HepG2 (cell line): ENCODE measurements around the gene CACTIN. TPM values are rescaled to one million over a fixed set of nuclear protein-coding genes. Genes with fewer than 3 reads are reported as not detected.
A peak's percentile ranks its signal among the peaks of the same experiment; 100 is the strongest.

ENCODE experiments used
- ATAC-seq: fragments of 200-7000 bp; cut with Tn5 transposase; 3 replicates; pipeline ENCODE4 v1.9.1; 2020; ENCODE audit warnings: mild to moderate bottlenecking, moderate library complexity
- BruUV-seq: library from RNA; stranded (reverse); fragments of 400-500 nt; replicated peaks from 2 replicates; lab custom pipeline; 2021; lab: Mats Ljungman, UMichigan
- CTCF ChIA-PET: fragments of 300-600 bp; formaldehyde crosslinking; extraction: SDS; loops from one replicate; lab custom pipeline; 2021; ENCODE audit warnings: low total read pairs, inconsistent platforms, low intra/inter-chr PET ratio; lab: Yijun Ruan, JAX
- POLR2A ChIA-PET: fragments of 350-600 bp; sonication (Branson Sonifier 250); formaldehyde crosslinking; loops from one replicate; lab custom pipeline; 2020; ENCODE audit warnings: antibody characterized with exemption, inconsistent platforms; lab: Yijun Ruan, JAX
- DNase-seq: peaks from one replicate; pipeline ENCODE4 v3.0.0-alpha.2; 2015; ENCODE audit warnings: low spot score
- FAIRE-seq: peaks from 3 replicates; lab custom pipeline; 2011; peaks lifted over from hg19 to GRCh38; lab: Jason Lieb, UNC
- H2AFZ ChIP-seq: one replicate; pipeline ENCODE4 v1.6.1; 2011; ENCODE audit warnings: low read length, inconsistent platforms
- H3K27ac ChIP-seq: fragments of 300-600 bp; 3 replicates; pipeline ENCODE4 v1.8.0; 2011; ENCODE audit warnings: mixed run types, mild to moderate bottlenecking, mixed read lengths, low read length, inconsistent platforms; ENCODE audit not compliant: insufficient read depth; ENCODE audit errors: extremely low read length
- H3K27me3 ChIP-seq, 2 experiments: fragments of 200-600 bp in 1 of 2; 2 replicates in 1 of 2; 3 replicates in 1 of 2; pipeline versions ENCODE4 v1.6.0 to v1.8.0; 2011; ENCODE audit warnings: low read length in 2 of 2, mild to moderate bottlenecking in 2 of 2, moderate library complexity in 2 of 2, inconsistent platforms in 1 of 2; ENCODE audit not compliant: insufficient read depth in 2 of 2, control insufficient read depth in 1 of 2
- H3K36me3 ChIP-seq, 2 experiments: fragments of 200-600 bp in 1 of 2; replicated peaks in 1 of 2; 2 replicates in 1 of 2; 3 replicates in 1 of 2; pipeline versions ENCODE4 v1.5.1 to v1.8.0; 2011; ENCODE audit warnings: low read length in 2 of 2, inconsistent platforms in 1 of 2; ENCODE audit not compliant: insufficient read depth in 2 of 2, control insufficient read depth in 1 of 2
- H3K4me1 ChIP-seq: 2 replicates; pipeline ENCODE4 v1.5.1; 2012; ENCODE audit warnings: low read length, inconsistent platforms; ENCODE audit not compliant: insufficient read depth
- H3K4me2 ChIP-seq: 2 replicates; pipeline ENCODE4 v1.6.0; 2011; ENCODE audit warnings: low read depth, low read length, inconsistent platforms
- H3K4me3 ChIP-seq, 3 experiments: fragments of 200-600 bp in 1 of 3; sonication (generic), shearing (Covaris generic) in 1 of 3; replicated peaks in 1 of 3; 2 replicates each; pipeline ENCODE4 v1.5.1; 2011 to 2016; ENCODE audit warnings: low read length in 3 of 3, inconsistent platforms in 2 of 3, low read depth in 2 of 3, mild to moderate bottlenecking in 2 of 3, control low read depth in 1 of 3, mixed read lengths in 1 of 3; ENCODE audit not compliant: insufficient read depth in 1 of 3
- H3K79me2 ChIP-seq: one replicate; pipeline ENCODE4 v1.6.1; 2011; ENCODE audit warnings: low read length, inconsistent platforms; ENCODE audit not compliant: insufficient read depth
- H3K9ac ChIP-seq: 2 replicates; pipeline ENCODE4 v1.6.0; 2011; ENCODE audit warnings: mild to moderate bottlenecking, low read depth, low read length, inconsistent platforms; ENCODE audit not compliant: insufficient read depth
- H3K9me3 ChIP-seq: 2 replicates; pipeline ENCODE4 v1.5.1; 2012; ENCODE audit warnings: mild to moderate bottlenecking, low read length
- H4K20me1 ChIP-seq: 2 replicates; pipeline ENCODE4 v1.6.0; 2011; ENCODE audit warnings: inconsistent platforms, mild to moderate bottlenecking, low read length, moderate library complexity; ENCODE audit not compliant: insufficient read depth
- HOXA9 ChIP-seq: sonication (generic); formaldehyde crosslinking; IDR thresholded peaks from 2 replicates; pipeline ENCODE4 v1.8.1; 2022; ENCODE audit warnings: missing genetic modification reagents, mild to moderate bottlenecking, moderate library complexity, borderline replicate concordance
- NFIC ChIP-seq: IDR thresholded peaks from 2 replicates; pipeline ENCODE4 v1.6.1; 2012; ENCODE audit warnings: mild to moderate bottlenecking, low read length, inconsistent platforms
- RXRA ChIP-seq: sonication (generic); formaldehyde crosslinking; IDR thresholded peaks from 2 replicates; pipeline ENCODE4 v1.5.1; 2020; ENCODE audit warnings: missing genetic modification reagents
- SRSF1 ChIP-seq: fragments of 200-400 bp; formaldehyde crosslinking; optimal IDR thresholded peaks from 2 replicates; pipeline ENCODE3; 2017; ENCODE audit warnings: mild to moderate bottlenecking, low read depth, low read length, moderate library complexity
- ZFY ChIP-seq: sonication (generic); formaldehyde crosslinking; IDR thresholded peaks from 2 replicates; pipeline ENCODE4 v1.4.0; 2020; ENCODE audit warnings: missing genetic modification reagents
- ZNF121 ChIP-seq: sonication (generic); formaldehyde crosslinking; IDR thresholded peaks from 2 replicates; pipeline ENCODE4 v1.5.0; 2020; ENCODE audit warnings: mild to moderate bottlenecking, missing genetic modification reagents
- ZNF335 ChIP-seq: sonication (generic); formaldehyde crosslinking; IDR thresholded peaks from 2 replicates; pipeline ENCODE4 v1.4.0; 2020; ENCODE audit warnings: missing genetic modification reagents
- ZNF564 ChIP-seq: sonication (generic); formaldehyde crosslinking; IDR thresholded peaks from 2 replicates; pipeline ENCODE4 v1.8.1; 2023; ENCODE audit warnings: mild to moderate bottlenecking, missing genetic modification reagents
- ZNF567 ChIP-seq: sonication (generic); formaldehyde crosslinking; IDR thresholded peaks from 2 replicates; pipeline ENCODE4 v1.8.1; 2023; ENCODE audit warnings: mild to moderate bottlenecking, missing genetic modification reagents, borderline replicate concordance
- ZNF614 ChIP-seq: IDR thresholded peaks from 2 replicates; pipeline ENCODE4 v1.6.1; 2018; ENCODE audit warnings: missing biosample characterization, missing genetic modification reagents, inconsistent platforms, borderline replicate concordance
- ZNF776 ChIP-seq: sonication (generic); formaldehyde crosslinking; IDR thresholded peaks from 2 replicates; pipeline ENCODE4 v1.4.0; 2020; ENCODE audit warnings: mild to moderate bottlenecking, missing genetic modification reagents
- ZSCAN21 ChIP-seq: sonication (generic); formaldehyde crosslinking; IDR thresholded peaks from 2 replicates; pipeline ENCODE4 v1.8.0; 2022; ENCODE audit warnings: mild to moderate bottlenecking, missing genetic modification reagents, moderate library complexity, borderline replicate concordance
- ZSCAN30 ChIP-seq: sonication (generic); formaldehyde crosslinking; IDR thresholded peaks from 2 replicates; pipeline ENCODE4 v1.5.0; 2020; ENCODE audit warnings: mild to moderate bottlenecking, missing genetic modification reagents
- whole genome bisulfite sequencing: methylation state at CpG from one replicate; pipeline ENCODE4 v1.1.6; 2017; ENCODE audit warnings: low lambda C conversion rate; 5-methylcytosine and 5-hydroxymethylcytosine counted together
- in situ Hi-C: cut with HindIII; loops from 2 replicates; pipeline ENCODE4 v1.10.0; 2017; ENCODE audit warnings: low pct_unique_long_range_greater_than_20kb; ENCODE audit not compliant: extremely low pct_ligation_motif_present
- intact Hi-C: fragments of 100-400 bp; cut with micrococcal nuclease; formaldehyde crosslinking; loops from one replicate; pipeline ENCODE4 v1.10.0; 2022; ENCODE audit not compliant: unreplicated experiment
- polyA plus RNA-seq, 8 experiments: library from polyadenylated mRNA; depleted of rRNA in 3 of 8; stranded (reverse) in 7 of 8; unstranded in 1 of 8; fragments of >200 nt; fragmentation: Illumina TruSeq in 4 of 8; extraction: Trizol in 4 of 8; gene quantifications; 2 replicates each; pipeline versions ENCODE4 v1.2.1 to v1.2.3, GENCODE V29; 2011 to 2016; ENCODE audit warnings: low read depth in 4 of 8, missing spikeins in 1 of 8, mixed read lengths in 1 of 8; ENCODE audit not compliant: insufficient read depth in 1 of 8
- total RNA-seq, 5 experiments: library from RNA; depleted of rRNA; stranded (reverse); fragments of >200 nt; fragmentation: Illumina TruSeq; extraction: Trizol; gene quantifications; 2 replicates each; pipeline ENCODE4 v1.2.3, GENCODE V29; 2016; ENCODE audit warnings: low read depth in 1 of 5
- TF ChIP-seq, protein P1 (sequence below): sonication (generic); formaldehyde crosslinking; IDR thresholded peaks from 2 replicates; pipeline ENCODE4 v1.5.0; 2020; ENCODE audit warnings: mild to moderate bottlenecking, missing genetic modification reagents
- TF ChIP-seq, protein P2 (sequence below): sonication (generic); formaldehyde crosslinking; IDR thresholded peaks from 2 replicates; pipeline ENCODE4 v1.5.0; 2020; ENCODE audit warnings: mild to moderate bottlenecking, missing genetic modification reagents, borderline replicate concordance
- TF ChIP-seq, protein P3 (sequence below): sonication (generic); formaldehyde crosslinking; IDR thresholded peaks from 2 replicates; pipeline ENCODE4 v1.8.1; 2023; ENCODE audit warnings: mild to moderate bottlenecking, missing genetic modification reagents
- TF ChIP-seq, protein P4 (sequence below): IDR thresholded peaks from 2 replicates; pipeline ENCODE4 v1.6.1; 2016; ENCODE audit warnings: mild to moderate bottlenecking

CACTIN gene
- total and polyA plus RNA-seq, 2 of the 13 experiments (the other 11 are each of a cell fraction or from before 2014, with no cell fraction given) = 10.0 to 16.6 TPM

DNA sequence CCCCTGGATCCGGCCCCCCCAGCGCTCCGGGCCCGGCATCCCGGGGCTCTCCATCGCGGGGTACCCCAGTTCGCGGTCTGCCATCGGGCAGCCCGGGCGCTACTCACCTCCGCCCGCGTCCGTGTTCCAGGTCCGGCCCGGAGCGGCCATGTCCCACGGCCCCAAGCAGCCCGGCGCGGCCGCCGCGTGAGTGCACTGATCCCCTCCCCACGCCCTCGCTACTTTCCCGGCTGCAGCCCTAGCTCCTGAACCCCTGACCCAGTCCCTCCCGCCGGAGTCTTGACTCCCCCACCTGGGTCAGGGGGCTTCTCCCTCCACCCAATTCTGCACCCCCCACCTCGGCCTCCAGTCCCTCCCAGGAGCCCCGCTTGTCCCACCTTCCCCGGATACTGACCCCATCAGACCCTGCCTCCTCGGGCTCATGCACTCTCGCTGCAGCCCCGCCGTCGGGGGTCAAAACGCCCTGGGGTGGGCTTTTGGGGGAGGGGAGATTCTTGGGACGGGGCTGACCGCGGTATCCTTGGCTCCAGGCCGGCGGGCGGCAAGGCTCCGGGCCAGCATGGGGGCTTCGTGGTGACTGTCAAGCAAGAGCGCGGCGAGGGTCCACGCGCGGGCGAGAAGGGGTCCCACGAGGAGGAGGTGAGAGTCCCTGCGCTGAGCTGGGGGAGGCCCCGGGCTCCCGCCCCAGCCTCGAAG lies 53.3 kb downstream of the CACTIN start:
- peak overlapping the region; percentile 74 for H3K4me2 ChIP-seq
- H3K4me3 ChIP-seq = peak overlapping the region; percentile 81 to 94 (median 92)
- no peaks in the 10 kb centered on the region; a peak in 1 of 5 replicates for H3K36me3 ChIP-seq
- H3K27ac ChIP-seq = peak overlapping the region; percentile 63
- no TSS peak for BruUV-seq
- DNase-seq = no peak
- peaks cover 2% of the 10 kb centered on the region for H3K79me2 ChIP-seq
- H3K4me1 ChIP-seq = peaks cover 41% of the 10 kb centered on the region
- ChIA-PET CTCF (no interaction called here), POLR2A (interaction anchor here (0.9 to 1.0 kb wide), 2 partner anchors 9 to 73 kb away, joined by 3 read pairs; partner anchors contain the start of gene DOHH)
- no peak for FAIRE-seq
- intact Hi-C loops (loop anchor here (5.0 kb wide), 1 partner anchor 66 kb away; the partner anchor contains the start of gene FZR1), in situ Hi-C loops (no loop called here)
- peaks cover 4% of the 10 kb centered on the region for H4K20me1 ChIP-seq
- no peaks in the 10 kb centered on the region for H3K27me3 ChIP-seq
- H3K9me3 ChIP-seq = no peaks in the 10 kb centered on the region
- H3K9ac ChIP-seq = peak overlapping the region; percentile 87
- ATAC-seq = peak; percentile 31
- 2% methylated on average over 13 of the region's 60 CpGs for WGBS
- no peak overlapping the region for H2AFZ ChIP-seq
- no peak for TF ChIP-seq ZNF614 (CRISPR knock-in tag)
- TF ChIP-seq, protein P1, sequence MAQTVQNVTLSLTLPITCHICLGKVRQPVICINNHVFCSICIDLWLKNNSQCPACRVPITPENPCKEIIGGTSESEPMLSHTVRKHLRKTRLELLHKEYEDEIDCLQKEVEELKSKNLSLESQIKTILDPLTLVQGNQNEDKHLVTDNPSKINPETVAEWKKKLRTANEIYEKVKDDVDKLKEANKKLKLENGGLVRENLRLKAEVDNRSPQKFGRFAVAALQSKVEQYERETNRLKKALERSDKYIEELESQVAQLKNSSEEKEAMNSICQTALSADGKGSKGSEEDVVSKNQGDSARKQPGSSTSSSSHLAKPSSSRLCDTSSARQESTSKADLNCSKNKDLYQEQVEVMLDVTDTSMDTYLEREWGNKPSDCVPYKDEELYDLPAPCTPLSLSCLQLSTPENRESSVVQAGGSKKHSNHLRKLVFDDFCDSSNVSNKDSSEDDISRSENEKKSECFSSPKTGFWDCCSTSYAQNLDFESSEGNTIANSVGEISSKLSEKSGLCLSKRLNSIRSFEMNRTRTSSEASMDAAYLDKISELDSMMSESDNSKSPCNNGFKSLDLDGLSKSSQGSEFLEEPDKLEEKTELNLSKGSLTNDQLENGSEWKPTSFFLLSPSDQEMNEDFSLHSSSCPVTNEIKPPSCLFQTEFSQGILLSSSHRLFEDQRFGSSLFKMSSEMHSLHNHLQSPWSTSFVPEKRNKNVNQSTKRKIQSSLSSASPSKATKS (CRISPR knock-in tag) = no peak
- TF ChIP-seq ZNF567 (CRISPR knock-in tag) = no peak
- no peak for TF ChIP-seq ZNF335 (CRISPR knock-in tag)
- peak; percentile 45 for TF ChIP-seq SRSF1
- TF ChIP-seq ZFY (CRISPR knock-in tag) = peak; percentile 32; the same call in 1 of the 2 replicates
- TF ChIP-seq RXRA = peak; percentile 5; the same call in 1 of the 2 replicates
- peak; percentile 98 for TF ChIP-seq ZNF121
- TF ChIP-seq NFIC = no peak
- TF ChIP-seq, protein P2, sequence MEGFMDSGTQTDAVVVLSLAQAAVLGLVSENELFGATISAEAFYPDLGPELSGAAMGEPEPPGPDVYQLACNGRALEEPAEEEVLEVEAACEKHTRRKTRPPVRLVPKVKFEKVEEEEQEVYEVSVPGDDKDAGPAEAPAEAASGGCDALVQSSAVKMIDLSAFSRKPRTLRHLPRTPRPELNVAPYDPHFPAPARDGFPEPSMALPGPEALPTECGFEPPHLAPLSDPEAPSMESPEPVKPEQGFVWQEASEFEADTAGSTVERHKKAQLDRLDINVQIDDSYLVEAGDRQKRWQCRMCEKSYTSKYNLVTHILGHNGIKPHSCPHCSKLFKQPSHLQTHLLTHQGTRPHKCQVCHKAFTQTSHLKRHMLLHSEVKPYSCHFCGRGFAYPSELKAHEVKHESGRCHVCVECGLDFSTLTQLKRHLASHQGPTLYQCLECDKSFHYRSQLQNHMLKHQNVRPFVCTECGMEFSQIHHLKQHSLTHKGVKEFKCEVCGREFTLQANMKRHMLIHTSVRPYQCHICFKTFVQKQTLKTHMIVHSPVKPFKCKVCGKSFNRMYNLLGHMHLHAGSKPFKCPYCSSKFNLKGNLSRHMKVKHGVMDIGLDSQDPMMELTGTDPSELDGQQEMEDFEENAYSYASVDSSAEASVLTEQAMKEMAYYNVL (CRISPR knock-in tag) = no peak
- TF ChIP-seq, protein P3, sequence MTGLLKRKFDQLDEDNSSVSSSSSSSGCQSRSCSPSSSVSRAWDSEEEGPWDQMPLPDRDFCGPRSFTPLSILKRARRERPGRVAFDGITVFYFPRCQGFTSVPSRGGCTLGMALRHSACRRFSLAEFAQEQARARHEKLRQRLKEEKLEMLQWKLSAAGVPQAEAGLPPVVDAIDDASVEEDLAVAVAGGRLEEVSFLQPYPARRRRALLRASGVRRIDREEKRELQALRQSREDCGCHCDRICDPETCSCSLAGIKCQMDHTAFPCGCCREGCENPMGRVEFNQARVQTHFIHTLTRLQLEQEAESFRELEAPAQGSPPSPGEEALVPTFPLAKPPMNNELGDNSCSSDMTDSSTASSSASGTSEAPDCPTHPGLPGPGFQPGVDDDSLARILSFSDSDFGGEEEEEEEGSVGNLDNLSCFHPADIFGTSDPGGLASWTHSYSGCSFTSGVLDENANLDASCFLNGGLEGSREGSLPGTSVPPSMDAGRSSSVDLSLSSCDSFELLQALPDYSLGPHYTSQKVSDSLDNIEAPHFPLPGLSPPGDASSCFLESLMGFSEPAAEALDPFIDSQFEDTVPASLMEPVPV (CRISPR knock-in tag) = peak; percentile 45; the same call in 1 of the 2 replicates
- TF ChIP-seq ZNF776 = 0 out of 2 replicates have a peak, but pooled peaks have one; percentile 57
- TF ChIP-seq ZSCAN30 = no peak
- TF ChIP-seq, protein P4, sequence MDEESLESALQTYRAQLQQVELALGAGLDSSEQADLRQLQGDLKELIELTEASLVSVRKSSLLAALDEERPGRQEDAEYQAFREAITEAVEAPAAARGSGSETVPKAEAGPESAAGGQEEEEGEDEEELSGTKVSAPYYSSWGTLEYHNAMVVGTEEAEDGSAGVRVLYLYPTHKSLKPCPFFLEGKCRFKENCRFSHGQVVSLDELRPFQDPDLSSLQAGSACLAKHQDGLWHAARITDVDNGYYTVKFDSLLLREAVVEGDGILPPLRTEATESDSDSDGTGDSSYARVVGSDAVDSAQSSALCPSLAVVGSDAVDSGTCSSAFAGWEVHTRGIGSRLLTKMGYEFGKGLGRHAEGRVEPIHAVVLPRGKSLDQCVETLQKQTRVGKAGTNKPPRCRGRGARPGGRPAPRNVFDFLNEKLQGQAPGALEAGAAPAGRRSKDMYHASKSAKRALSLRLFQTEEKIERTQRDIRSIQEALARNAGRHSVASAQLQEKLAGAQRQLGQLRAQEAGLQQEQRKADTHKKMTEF (CRISPR knock-in tag) = no peak
- TF ChIP-seq HOXA9 (CRISPR knock-in tag) = no peak
- TF ChIP-seq ZSCAN21 (CRISPR knock-in tag) = 0 out of 2 replicates have a peak, but pooled peaks have one; percentile 42
- no peak for TF ChIP-seq ZNF564 (CRISPR knock-in tag)
